BJ (cell line): ENCODE data around the gene POU5F1. TPM values are rescaled to one million over a fixed set of nuclear protein-coding genes. Genes with fewer than 3 reads are reported as not detected.

Experiments
- CTCF ChIA-PET: fragments of 350-600 bp; formaldehyde crosslinking; extraction: SDS; loops from one replicate; lab custom pipeline; 2021; ENCODE audit warnings: antibody characterized with exemption, inconsistent platforms; lab: Yijun Ruan, JAX
- POLR2A ChIA-PET: fragments of 300-600 bp; sonication (Branson Sonifier 250); formaldehyde crosslinking; extraction: SDS; loops from one replicate; lab custom pipeline; 2021; ENCODE audit warnings: antibody characterized with exemption; lab: Charles Lee
- DNase-seq: peaks from one replicate; pipeline ENCODE4 v3.0.0-alpha.2; 2011; ENCODE audit warnings: low read depth
- H3K27me3 ChIP-seq: 2 replicates; pipeline ENCODE4 v1.6.0; 2011; ENCODE audit warnings: low read length; ENCODE audit not compliant: control insufficient read depth, insufficient read depth
- H3K36me3 ChIP-seq: 2 replicates; pipeline ENCODE4 v1.5.1; 2011; ENCODE audit warnings: low read length; ENCODE audit not compliant: control insufficient read depth, insufficient read depth
- H3K4me3 ChIP-seq: 2 replicates; pipeline ENCODE4 v1.5.1; 2011; ENCODE audit warnings: low read depth, mild to moderate bottlenecking, control low read depth, low read length
- CTCF ChIP-seq: IDR thresholded peaks from 2 replicates; pipeline ENCODE4 v1.5.1; 2011; ENCODE audit warnings: low read depth, mild to moderate bottlenecking, control low read depth, inconsistent platforms, low read length, moderate library complexity; ENCODE audit not compliant: insufficient read depth
- polyA plus RNA-seq: library from polyadenylated mRNA; depleted of rRNA; stranded (reverse); fragments of >200 nt; gene quantifications from 2 replicates; pipeline ENCODE4 v1.2.3, GENCODE V29; 2011

Gene POU5F1
- polyA plus RNA-seq, 1 experiment, result 0.22 TPM

- CTCF ChIA-PET, result interaction anchor here (0.7 to 2.1 kb wide), 2 partner anchors 9 to 12 kb away, joined by 3 to 6 read pairs; no protein-coding TSS in a partner anchor
- Histone ChIP-seq H3K27me3 (no peaks in the 10 kb centered on the region), H3K36me3 (peaks cover 2% of the 10 kb centered on the region; the same call in 1 of the 2 replicates), H3K4me3 (no peak overlapping the region)
- no peak for TF ChIP-seq CTCF
- POLR2A ChIA-PET, result no interaction called here
- no peak for DNase-seq
Measured at GRCh38 chr6:31163922-31164321, 6.6 kb downstream of the POU5F1 start.

- POLR2A ChIA-PET, result no interaction called here
- CTCF ChIA-PET, result interaction anchor here (1.2 kb wide), 1 partner anchor 25 kb away, joined by 3 read pairs; no protein-coding TSS in a partner anchor
- Histone ChIP-seq H3K4me3 (no peak overlapping the region), H3K36me3 (peaks cover 2% of the 10 kb centered on the region; the same call in 1 of the 2 replicates), H3K27me3 (no peaks in the 10 kb centered on the region)
- TF ChIP-seq CTCF, result no peak
- no peak for DNase-seq
Measured at GRCh38 chr6:31162463-31163165, 7.9 kb downstream of the POU5F1 start.

GRCh38 chr6:31161216-31162126, 9.0 kb downstream of the POU5F1 start:
- ChIA-PET CTCF (interaction anchor here (0.7 to 0.8 kb wide), 2 partner anchors 33 to 337 kb away, joined by 3 read pairs; no protein-coding TSS in a partner anchor), POLR2A (no interaction called here)
- Histone ChIP-seq H3K27me3 (no peaks in the 10 kb centered on the region), H3K4me3 (no peak overlapping the region), H3K36me3 (peaks cover 2% of the 10 kb centered on the region; the same call in 1 of the 2 replicates)
- TF ChIP-seq CTCF, result no peak
- DNase-seq, result no peak

DNA sequence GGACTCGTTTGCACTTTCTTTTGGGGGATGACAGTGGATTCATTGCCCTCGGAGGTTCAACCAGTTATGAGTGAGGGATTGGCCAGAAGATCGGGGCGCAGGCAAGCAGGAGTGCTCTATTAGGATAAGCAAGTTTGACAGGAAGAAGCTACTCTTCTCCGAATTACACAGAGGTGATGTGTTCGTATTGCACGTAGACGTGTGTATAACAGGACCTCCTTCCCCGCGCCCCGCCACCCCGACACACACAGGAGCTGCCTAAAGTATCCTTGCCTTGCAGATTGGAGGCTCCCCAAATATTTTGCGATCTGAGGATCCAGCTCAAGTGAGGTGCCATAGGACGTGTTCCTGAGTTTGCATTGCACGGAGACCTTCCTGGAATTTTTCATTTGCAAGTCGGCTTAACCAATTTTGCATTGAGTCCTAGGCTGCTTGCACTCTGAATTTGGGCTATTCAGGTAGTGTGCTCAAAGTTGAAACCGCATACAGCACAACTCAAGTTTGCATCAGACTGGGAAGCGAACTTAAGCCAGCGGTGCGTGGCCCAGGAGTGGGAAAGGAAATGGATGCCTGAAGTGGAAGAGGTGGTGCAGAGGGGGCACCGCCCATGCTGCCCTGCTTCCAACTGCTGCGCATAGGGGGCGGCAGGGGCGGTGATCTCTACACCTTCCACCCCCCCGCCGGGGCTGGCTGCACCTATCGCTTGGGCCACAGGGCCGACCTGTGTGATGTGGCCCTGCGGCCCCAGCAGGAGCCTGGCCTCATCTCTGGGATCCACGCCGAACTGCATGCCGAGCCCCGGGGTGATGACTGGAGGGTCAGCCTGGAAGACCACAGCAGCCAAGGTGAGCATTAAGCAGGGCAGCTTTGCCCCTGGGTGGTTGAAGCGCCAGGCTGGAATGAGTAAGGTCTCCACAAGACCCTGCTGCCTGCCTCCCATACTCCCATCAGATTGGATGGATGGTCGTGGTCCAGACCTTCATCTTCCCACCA, 11.3 kb downstream of the POU5F1 start:
- peak overlapping the region; percentile 81 for H3K4me3 ChIP-seq
- ChIA-PET POLR2A (no interaction called here), CTCF (interaction anchor here (0.8 to 1.6 kb wide), 6 partner anchors 12 to 45 kb away, joined by 3 to 5 read pairs (median 4); partner anchors contain the start of gene PSORS1C1)
- H3K27me3 ChIP-seq, result no peaks in the 10 kb centered on the region
- no peak for DNase-seq
- peak; percentile 33; the same call in 1 of the 2 replicates for TF ChIP-seq CTCF
- peaks cover 2% of the 10 kb centered on the region; the same call in 1 of the 2 replicates for H3K36me3 ChIP-seq
